HG03039 (cell line): ENCODE data around the gene KCNMA1.

Experiments
- ATAC-seq: cut with Tn5 transposase; IDR thresholded peaks from one replicate; pipeline ENCODE4 v1.9.1; 2021; ENCODE audit warnings: mild to moderate bottlenecking, moderate library complexity; ENCODE audit not compliant: unreplicated experiment

Gene KCNMA1

DNA sequence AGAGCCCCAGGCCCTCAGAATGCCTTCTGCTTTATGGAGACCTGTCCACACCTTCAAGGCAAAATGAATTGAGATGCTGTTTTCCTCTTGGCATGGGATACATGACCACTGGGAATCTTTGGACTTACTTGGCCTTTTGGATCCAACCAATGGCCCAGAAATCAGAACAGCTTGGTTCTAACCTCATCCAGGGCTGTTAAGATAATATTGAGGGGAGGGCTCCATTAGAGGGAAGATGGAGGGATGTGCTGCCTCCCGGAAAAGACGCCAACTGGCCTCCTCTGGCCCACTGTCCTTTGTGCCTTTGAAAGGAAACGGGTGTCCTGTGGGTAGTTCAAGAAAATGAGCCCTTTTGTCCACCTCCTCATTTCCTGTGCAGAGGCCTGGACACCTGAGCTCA is 530.9 kb downstream of the KCNMA1 start:
- ATAC-seq: no peak

DNA sequence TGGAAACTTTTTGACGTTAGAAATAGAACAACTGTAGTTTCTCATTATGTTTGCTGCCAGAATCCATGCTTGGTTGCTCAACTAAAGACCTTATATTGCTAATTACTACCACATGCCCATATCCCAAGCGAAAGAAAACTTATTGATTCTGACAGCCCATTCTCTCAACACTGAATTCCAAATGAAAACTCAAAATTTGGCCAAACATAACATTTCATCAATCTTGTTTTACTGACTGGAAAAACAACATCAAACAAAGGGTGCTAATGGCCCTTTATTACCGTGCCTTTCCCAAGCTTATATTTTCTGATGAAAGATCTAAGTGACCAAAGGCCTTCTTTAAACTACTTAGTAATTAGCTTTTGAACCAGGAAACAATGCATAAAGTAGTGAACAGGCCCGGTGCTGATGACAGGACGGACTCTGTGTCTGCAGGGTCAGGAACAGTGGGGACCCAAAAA is 531.8 kb downstream of the KCNMA1 start:
- ATAC-seq: no peak

DNA sequence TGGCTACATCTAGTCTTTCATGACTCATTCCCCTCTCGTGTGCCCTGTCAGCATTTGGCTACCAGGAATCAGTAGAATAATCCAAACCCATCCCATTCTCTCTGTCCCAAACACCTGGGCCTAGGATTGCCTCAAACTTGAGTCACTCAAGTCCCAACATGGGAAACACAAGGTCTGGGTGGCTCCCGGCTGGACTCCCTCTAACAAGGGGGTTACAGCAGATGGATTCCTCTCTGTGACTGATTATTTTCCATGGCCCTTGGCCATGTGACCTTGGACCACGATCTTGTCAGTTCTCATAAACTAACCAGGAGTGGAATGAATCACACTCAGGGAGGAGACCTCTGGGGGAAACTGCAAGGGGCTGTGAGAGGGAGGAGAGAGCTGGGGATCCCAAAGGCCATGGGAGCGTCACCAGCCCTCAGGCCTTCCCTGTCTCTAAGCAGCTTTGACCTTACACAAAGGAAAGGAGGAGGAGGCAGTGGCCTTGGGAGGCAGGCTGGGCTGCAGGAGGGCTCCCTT is 533.1 kb downstream of the KCNMA1 start:
- ATAC-seq: no peak

DNA sequence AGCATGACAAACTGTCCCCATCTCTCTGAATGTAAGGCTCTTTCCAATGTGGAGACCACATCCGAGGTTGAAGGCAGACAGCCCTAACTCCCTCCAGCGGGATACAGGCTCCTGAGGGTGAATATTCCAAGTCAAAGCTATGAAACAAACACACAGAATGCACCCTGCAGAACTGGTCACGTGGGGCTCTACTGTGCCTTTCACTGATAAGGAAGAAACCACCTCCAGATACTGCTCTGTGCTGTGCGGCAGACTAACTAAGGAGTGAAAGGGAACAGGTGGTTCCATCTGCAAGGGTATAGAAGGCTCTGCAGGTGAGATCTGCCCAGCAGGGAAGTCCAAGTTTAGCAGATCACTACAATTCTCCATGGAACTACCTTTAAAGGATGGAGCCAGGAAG is 534.4 kb downstream of the KCNMA1 start:
- no peak for ATAC-seq

DNA sequence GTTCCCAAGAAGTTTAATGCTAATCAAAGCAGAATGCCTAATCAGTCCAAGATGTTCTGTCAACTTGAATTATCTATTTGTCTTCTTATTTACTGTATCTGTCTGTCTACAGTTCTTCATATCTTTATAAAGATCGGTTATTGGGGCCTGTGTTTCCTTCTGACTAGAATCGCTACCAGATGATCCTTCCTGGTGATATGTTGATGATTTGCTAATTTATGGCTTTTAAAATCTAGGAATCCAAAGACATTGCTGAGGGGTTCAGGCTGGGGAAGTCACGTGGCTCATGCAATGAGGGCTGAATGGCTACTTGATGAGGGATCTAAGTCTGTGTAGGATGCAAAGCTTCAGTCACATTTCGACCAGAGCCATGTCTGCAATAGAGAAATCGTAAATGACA is 536.3 kb downstream of the KCNMA1 start:
- ATAC-seq: no peak

DNA sequence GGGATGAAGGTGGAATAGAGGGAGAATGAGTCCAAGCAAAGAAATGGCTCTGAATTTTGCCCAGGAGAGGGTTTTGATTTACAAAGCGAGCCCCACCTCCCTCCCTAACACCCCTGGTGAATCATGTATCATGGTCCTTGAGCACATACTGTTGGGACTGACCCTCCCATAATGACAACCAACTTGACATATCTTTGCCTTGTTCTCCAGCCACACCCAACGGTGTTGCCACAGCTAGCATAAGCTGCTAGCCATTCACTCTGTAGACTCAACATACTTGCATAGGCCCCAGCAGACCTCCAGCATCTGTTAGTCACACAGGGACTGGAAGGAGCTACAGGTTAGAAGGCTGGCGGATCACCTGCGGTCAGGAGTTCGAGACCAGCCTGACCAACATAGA is 538.5 kb downstream of the KCNMA1 start:
- ATAC-seq: no peak

DNA sequence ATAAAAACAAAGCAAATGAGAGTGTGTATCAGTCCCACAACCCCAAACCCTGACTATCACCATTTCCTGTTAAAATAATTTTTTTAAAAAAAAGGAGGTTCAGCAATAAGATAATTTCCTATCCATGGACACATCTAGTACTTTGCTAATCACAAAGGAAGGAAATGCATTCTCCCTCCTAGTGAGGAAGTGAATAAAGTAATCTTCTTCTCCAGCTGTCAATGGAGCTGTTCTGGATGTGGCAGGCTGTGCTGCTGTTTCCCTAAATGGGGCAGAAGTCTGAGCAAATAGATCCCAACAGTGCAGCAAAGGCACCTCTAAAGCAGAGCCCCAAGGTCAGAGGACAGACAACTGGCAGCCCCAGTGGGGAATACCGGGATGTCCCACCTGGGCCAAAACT is 540.0 kb downstream of the KCNMA1 start:
- ATAC-seq: no peak

DNA sequence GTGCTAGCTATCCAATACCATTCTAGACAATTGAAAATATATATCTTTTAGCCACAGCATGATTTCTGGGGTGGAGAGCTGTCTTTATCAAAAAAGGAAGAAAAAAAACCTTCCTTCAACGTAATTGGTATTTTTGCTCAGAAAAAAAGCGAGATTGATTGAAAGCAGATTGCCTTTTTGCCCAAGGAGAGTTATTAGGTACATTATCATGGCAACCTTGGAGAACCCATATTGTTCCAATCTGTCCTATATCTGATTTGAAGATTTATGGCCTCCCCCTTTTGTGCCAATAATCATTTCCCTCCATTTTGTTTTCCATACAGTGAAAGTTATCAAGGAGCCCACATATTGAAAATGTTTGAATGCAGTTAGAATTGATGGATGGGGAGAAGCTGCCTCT is 544.5 kb downstream of the KCNMA1 start:
- ATAC-seq: no peak

DNA sequence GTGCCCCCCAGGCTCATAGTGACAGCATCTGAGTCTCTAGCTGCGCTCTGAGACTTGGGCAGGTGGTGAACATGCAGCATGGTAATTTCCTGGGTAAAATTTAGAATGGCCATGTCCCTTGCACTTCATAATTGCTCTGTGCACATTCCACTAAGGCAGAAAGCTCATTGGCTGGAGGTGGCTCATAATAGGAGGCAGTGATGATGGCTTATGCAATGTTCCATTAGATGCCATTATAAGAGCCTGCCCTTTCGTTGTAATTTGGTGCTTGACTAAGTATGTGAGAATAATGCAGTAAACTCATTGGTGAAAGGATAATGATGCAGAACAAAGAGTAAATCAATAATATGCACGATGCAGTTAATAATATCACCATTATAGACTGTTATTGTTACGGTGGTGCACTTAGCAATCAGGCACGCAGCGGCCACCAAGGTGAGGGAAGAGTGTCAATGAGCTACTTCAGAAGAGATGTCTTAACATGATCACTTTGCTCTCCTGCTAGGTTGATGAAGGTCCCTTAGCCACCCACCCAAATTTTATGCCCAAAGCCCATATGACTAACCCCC is 545.9 kb downstream of the KCNMA1 start:
- no peak for ATAC-seq

DNA sequence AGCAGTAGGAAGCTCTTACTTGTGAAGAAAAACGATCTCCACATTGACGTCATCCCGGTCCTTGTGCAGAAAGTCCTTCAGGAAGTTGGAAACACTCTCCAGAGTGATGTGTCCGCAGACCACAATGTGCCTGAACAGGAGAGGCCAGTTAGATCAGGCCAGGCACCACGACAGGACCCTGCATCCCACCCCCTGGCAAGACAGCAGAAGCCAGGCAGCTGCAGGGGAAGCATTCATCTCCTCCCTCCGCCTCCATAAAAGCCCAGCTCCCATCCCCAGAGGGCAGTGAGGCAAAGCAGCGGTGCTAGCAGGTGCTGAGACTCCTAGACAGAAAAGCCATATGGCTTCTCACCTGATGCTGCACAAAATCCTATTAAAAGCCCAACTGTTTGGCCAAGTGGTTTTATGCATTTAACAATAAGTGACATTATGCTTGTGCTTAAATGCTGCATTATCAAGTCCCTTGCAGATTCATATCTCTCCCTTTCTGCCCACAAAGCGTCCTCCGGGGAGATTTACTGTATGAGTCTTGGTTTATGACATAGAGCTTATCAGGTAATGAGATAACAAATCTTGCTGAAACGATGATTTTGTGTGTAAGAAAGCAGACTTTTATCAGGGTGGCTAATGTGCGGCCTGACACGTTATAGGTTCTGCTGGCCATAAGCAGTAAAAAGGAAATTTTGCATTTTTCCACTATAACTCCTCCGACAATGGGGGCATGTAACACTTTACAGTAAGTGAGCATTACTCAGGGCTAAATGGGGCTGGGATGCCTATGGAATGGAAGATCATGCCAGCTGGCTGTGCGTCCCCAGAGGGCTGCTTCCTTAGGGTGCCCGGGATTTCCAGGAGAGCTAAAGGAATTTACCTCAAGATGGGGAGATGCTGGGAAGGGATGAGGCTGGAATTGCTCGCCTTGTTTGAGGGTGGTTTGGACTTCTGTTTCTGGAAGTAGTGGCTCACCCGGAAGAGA is 546.9 kb downstream of the KCNMA1 start:
- ATAC-seq: no peak

DNA sequence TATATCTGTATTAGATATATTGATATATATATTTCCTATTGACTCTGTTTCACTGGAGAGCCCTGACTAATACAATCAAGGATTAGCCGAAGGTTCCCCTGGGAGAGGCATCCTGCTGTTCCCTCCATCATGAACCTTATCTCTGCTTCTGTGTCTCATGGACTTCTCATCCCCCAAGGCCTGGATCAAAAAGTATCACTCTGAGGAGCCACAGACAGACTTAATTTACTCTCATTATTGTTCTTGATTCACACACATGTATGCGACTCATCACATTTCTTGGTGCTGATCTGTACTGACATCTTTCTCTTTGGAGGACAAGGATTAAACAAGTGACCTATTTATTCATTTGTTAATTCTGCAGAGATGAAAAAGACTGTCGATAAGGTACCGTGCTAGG is 550.2 kb downstream of the KCNMA1 start:
- ATAC-seq: no peak

DNA sequence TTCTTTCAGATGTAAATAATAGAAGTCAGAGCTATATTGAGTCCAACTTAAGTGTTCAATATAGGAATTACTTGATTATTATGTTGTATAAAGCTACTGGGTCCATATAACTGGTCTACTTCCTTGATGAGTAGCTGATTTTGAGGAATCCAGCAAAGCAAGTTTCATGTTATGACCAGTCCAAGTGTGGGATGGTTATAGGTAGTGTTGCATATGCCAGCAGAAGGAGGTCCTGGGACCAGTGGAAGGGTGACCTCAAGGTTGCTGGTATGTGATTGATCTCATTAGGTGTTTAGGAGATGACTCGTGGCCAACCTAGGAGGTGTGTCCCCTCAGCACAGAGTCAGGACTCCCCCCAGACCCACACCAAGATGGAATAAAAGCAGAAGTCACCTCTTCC is 551.5 kb downstream of the KCNMA1 start:
- ATAC-seq: no peak

DNA sequence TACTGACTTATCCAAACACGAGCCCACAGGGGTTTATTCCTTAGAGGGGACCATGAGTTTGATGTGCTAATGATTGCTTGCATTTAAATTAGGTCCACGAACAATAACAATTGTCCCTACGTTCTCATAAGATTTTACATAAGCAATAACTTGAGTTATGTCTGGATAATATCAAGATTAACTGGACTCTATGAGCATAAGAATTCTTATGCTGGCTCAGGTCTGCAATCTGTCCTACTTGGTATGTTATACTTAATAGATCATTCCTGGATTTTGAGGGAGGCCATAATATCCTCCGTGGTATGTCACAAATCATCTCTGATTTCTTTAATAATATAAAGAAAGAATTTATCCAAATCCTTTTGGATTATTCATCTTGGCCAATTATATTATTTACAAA is 552.3 kb downstream of the KCNMA1 start:
- no peak for ATAC-seq

DNA sequence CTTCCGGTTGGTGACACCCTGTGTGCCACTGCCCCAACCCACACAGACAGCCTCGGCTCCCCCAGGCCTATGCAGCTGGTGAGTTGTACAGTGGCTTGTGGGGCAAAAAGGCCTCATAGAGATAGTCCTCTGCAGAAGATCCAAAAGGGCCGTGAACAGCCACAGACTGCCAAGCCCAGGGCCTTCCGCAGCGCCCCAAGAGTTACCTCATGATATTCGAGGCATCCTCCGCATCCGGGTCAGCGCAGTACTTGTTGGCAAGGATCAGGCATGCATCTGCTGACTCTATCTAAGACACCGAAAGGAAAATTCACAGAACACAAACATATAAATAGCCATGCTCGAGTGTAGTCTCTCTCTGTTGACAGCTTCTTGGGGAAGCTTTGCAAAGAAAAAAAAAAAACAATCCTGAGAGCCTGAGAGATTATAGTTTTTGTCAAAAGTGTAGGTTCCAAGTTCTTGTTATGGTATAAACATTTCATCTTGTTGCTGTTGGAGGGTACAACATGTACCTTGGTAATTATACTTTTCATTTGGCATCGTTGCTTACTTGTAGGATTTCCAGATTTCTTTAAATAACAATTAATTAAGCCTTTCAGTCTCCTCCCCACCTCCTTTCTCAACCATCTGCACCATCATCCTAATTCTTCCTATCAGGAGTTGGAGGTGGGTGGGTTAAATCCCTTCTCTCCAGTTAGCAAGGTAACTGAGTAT is 553.0 kb downstream of the KCNMA1 start:
- no peak for ATAC-seq

DNA sequence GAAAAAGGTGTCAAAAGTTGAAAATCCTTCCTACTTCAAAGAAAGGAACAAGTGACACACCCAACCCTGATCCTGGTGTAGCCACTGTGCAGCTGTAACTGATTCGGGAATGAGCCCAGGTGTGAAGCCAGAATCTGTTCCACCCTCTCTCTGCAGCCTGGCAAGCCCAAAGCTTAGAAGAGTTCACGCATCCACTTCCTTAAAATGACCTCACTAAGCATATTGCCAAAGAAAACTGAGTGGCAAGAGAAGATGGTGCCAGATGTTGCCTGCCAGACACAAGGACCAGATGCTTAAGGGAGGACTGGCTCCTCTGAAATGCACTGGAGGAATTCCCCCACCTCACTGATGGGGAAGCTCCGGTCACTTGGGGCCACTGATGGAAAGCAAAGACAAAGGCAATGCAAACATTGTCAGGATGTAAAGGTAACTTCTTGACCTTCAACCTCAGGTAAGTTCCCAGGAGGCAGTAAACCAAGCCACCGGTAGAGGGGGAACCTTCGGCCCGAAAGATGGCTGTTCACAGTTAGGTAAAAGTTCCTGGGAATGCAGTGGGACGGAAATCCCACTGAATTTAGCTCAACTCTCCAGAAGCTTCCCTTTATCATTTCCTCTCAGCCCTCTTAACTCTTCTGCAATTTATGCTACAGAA is 554.9 kb downstream of the KCNMA1 start:
- no peak for ATAC-seq

DNA sequence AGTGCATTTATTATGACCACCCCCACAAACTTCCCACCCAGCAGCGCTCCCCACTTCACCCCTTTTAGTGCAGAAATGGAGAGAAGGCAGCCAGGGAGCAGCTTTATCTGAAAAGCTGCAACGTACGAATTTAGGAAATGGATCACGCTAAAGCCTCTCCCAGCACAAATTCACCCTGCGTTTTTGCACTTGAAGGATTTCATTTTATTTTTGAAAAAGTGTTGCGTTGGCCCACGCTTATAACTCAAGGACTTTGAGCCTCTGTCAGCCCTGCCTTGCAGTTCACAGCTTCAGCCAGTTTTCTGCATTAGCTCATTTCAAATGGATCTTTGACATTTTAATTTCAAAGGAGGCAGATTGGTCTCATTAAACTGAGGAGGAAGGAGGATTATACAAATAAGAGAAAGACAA is 556.1 kb downstream of the KCNMA1 start:
- no peak for ATAC-seq

DNA sequence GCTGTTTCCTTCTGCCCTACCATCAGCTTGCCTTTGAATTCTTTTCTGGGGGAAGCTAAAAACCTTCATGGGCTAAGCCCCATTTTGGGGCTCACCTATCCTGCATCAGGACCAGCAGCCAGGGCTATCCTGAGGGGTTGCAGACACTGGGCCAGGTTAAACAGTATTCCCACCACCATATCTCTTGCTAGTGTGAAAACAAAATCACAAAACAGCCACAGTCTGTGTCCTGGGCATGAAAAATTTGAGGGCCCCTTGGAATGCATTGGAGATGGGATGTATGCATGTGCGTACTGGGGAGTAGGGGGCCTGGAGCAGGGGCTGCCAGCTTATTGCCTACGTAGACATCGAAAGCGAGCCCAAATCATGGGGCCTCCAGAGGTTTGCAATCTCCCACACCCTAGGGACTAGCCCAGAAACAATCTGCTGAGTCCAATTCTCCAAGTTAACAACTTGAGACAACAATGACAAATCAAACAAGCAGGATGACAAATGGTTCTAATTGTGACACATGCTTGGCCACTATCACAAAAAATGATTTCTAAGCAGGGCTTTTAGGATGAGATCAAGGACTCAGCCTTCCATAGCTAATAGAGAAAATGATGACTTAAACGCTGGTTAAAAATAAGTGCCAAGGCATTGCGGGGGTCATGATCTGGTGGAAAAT is 557.1 kb downstream of the KCNMA1 start:
- no peak for ATAC-seq

DNA sequence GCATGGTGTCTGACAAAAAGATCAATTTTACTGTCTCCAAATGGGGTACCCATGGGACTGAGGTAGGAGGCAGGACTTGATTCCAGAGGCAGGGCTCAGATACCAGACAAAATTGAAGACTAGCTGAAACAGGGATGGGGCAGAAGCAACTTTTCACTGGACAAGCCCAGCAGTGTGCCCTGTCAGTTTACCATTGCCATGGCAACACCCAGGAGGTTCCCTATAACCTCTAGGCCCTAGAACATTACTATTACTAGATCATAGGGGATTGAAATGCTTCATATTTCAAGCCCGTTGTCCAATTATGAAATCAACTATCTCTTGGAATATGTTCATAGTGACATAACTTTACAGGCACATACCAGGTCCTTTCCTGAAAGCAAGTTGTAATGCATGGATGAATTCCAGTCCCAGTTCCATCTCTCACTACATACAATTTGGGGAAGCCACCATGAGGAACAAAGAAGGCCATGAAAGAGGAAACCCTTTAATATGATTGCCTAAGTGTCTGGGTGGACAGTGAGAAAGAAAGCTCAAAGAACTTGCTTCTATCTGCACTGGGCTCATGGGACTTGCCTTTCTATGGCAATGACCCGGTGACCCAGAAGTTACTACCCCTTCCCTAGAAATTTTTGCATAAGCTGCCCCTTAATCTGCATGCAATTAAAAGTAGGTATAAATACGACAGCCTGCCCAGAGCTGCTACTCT is 557.9 kb downstream of the KCNMA1 start:
- ATAC-seq: no peak

DNA sequence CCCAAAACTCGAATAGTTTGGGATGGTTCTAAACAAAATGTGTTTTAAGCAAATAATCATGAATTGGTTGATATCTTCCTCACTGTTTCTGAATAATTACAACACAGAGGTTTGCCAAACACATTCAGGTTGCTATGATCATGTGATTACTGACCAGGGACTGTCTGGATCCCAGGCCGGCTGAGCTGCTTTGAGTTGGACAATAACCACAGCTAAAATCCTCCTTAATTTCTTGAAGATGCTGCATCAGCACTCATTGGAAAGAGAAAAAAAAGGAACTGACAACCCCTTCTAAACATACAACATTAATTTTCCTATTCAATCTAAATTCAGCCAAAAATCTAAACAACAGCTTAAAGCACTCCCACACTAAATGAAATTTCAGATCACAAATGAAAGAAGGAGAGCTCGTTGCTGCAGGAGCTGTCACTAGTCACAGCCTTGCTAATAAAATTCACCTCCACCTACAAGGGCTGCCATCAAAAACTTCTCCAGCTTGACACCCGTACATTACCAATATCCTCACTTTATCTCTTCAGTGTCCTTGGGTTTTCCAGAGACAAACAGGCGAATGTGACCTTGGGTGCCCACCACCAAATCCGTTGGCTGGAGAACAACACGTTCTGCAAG is 560.2 kb downstream of the KCNMA1 start:
- no peak for ATAC-seq
